Suprapubic skin (tissue), 3 donors: ENCODE results near the gene FHOD3.

Experiments used
- POLR2A ChIP-seq, 2 donors: fragments of 450-650 bp; IDR thresholded peaks; one replicate each; pipeline ENCODE4 v1.6.1; 2017; ENCODE audit warnings: antibody characterized with exemption in 2 of 2, mild to moderate bottlenecking in 2 of 2, moderate library complexity in 2 of 2
- TF ChIP-seq, protein P1 (sequence below), 2 donors: fragments of 200-600 bp in 1 of 2; fragments of 450-650 bp in 1 of 2; sonication (generic) in 1 of 2; IDR thresholded peaks; one replicate each; pipeline ENCODE4 v1.5.1; 2016 to 2019; ENCODE audit warnings: antibody characterized with exemption in 2 of 2, mild to moderate bottlenecking in 1 of 2, moderate library complexity in 1 of 2

DNA sequence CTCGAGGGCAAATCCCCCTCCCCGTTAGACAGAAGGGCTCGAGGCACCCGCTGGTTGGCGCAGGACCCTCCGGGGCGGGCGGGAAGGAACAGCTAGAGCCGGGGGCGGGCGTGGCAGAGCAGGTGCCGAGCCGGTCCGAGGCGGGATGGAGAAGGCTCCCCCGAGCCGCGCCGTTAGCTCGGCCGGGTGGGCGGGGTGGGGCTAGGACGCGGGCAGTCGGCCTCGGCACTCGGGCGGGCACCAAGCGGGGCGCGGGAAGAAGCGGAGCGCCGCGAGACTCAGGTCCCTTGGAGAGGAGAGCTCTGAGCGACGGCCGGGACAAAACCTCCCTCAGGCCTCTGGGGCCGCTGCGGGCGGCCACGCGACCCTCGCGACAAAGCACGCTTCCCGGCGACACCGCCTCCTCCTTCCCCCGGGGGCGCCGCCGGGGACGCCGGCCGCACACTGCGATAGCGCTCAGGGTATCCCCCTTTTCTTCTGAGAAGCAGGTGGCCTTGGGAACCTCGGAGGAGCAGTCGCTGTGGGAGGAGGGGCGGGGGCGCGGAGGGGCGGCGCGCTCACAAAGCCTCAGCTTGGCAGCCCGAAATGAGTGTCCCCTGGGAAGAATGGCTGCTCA lies 721 bp downstream of the FHOD3 start:
- no peak for TF ChIP-seq POLR2A (IDR thresholded peaks at IDR 0.05)
- TF ChIP-seq, protein P1, sequence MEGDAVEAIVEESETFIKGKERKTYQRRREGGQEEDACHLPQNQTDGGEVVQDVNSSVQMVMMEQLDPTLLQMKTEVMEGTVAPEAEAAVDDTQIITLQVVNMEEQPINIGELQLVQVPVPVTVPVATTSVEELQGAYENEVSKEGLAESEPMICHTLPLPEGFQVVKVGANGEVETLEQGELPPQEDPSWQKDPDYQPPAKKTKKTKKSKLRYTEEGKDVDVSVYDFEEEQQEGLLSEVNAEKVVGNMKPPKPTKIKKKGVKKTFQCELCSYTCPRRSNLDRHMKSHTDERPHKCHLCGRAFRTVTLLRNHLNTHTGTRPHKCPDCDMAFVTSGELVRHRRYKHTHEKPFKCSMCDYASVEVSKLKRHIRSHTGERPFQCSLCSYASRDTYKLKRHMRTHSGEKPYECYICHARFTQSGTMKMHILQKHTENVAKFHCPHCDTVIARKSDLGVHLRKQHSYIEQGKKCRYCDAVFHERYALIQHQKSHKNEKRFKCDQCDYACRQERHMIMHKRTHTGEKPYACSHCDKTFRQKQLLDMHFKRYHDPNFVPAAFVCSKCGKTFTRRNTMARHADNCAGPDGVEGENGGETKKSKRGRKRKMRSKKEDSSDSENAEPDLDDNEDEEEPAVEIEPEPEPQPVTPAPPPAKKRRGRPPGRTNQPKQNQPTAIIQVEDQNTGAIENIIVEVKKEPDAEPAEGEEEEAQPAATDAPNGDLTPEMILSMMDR (IDR thresholded peaks at IDR 0.05), result no peak
